HepG2 (cell line): ENCODE measurements around the gene PYCR2. TPM values are rescaled to one million over a fixed set of nuclear protein-coding genes. Genes with fewer than 3 reads are reported as not detected.

Experiments used
- ARID5B ChIP-seq: IDR thresholded peaks from 2 replicates; pipeline ENCODE4 v1.4.0; 2020; ENCODE audit warnings: mild to moderate bottlenecking, missing genetic modification reagents
- ATAD3A ChIP-seq: sonication (generic); formaldehyde crosslinking; IDR thresholded peaks from 2 replicates; pipeline ENCODE4 v1.4.0; 2020; ENCODE audit warnings: missing genetic modification reagents
- BCL3 ChIP-seq: sonication (generic); formaldehyde crosslinking; IDR thresholded peaks from 2 replicates; pipeline ENCODE4 v1.5.1; 2020; ENCODE audit warnings: mild to moderate bottlenecking, missing genetic modification reagents, moderate library complexity
- FOXO1 ChIP-seq: sonication (generic); formaldehyde crosslinking; IDR thresholded peaks from 2 replicates; pipeline ENCODE4 v1.4.0; 2020; ENCODE audit warnings: missing genetic modification reagents
- HOMEZ ChIP-seq: IDR thresholded peaks from 2 replicates; pipeline ENCODE4 v1.6.1; 2016; ENCODE audit warnings: low read depth
- IRF2 ChIP-seq: IDR thresholded peaks from 2 replicates; pipeline ENCODE4 v1.6.1; 2018; ENCODE audit warnings: missing genetic modification reagents, missing compliant biosample characterization
- NR2C2 ChIP-seq: sonication (generic); formaldehyde crosslinking; IDR thresholded peaks from 2 replicates; pipeline ENCODE4 v1.4.0; 2020; ENCODE audit warnings: missing genetic modification reagents, mild to moderate bottlenecking, moderate library complexity, borderline replicate concordance
- SNAPC5 ChIP-seq: sonication (generic); formaldehyde crosslinking; IDR thresholded peaks from 2 replicates; pipeline ENCODE4 v1.8.1; 2023; ENCODE audit warnings: mild to moderate bottlenecking, missing genetic modification reagents, borderline replicate concordance
- YEATS4 ChIP-seq: sonication (generic); formaldehyde crosslinking; IDR thresholded peaks from 2 replicates; pipeline ENCODE4 v1.4.0; 2020; ENCODE audit warnings: missing genetic modification reagents, borderline replicate concordance
- ZBTB44 ChIP-seq: sonication (generic); formaldehyde crosslinking; IDR thresholded peaks from 2 replicates; pipeline ENCODE4 v1.4.0; 2020; ENCODE audit warnings: missing genetic modification reagents
- ZNF232 ChIP-seq: sonication (generic); formaldehyde crosslinking; IDR thresholded peaks from 2 replicates; pipeline ENCODE4 v1.4.0; 2020; ENCODE audit warnings: missing genetic modification reagents, borderline replicate concordance
- ZNF30 ChIP-seq: sonication (generic); formaldehyde crosslinking; IDR thresholded peaks from 2 replicates; pipeline ENCODE4 v1.5.0; 2020; ENCODE audit warnings: mild to moderate bottlenecking, missing genetic modification reagents
- ZNF580 ChIP-seq: IDR thresholded peaks from 2 replicates; pipeline ENCODE4 v1.6.1; 2016; ENCODE audit warnings: low read depth, borderline replicate concordance
- ZNF614 ChIP-seq: IDR thresholded peaks from 2 replicates; pipeline ENCODE4 v1.6.1; 2018; ENCODE audit warnings: missing biosample characterization, missing genetic modification reagents, inconsistent platforms, borderline replicate concordance
- ZNF891 ChIP-seq: sonication (generic); formaldehyde crosslinking; IDR thresholded peaks from 2 replicates; pipeline ENCODE4 v1.5.0; 2020; ENCODE audit warnings: mild to moderate bottlenecking, missing genetic modification reagents
- polyA plus RNA-seq, 8 experiments: library from polyadenylated mRNA; depleted of rRNA in 3 of 8; stranded (reverse) in 7 of 8; unstranded in 1 of 8; fragments of >200 nt; fragmentation: Illumina TruSeq in 4 of 8; extraction: Trizol in 4 of 8; gene quantifications; 2 replicates each; pipeline versions ENCODE4 v1.2.1 to v1.2.3, GENCODE V29; 2011 to 2016; ENCODE audit warnings: low read depth in 4 of 8, missing spikeins in 1 of 8, mixed read lengths in 1 of 8; ENCODE audit not compliant: insufficient read depth in 1 of 8
- total RNA-seq, 5 experiments: library from RNA; depleted of rRNA; stranded (reverse); fragments of >200 nt; fragmentation: Illumina TruSeq; extraction: Trizol; gene quantifications; 2 replicates each; pipeline ENCODE4 v1.2.3, GENCODE V29; 2016; ENCODE audit warnings: low read depth in 1 of 5
- TF ChIP-seq, protein P1 (sequence below): sonication (generic); formaldehyde crosslinking; IDR thresholded peaks from 2 replicates; pipeline ENCODE4 v1.5.0; 2020; ENCODE audit warnings: missing genetic modification reagents
- TF ChIP-seq, protein P2 (sequence below): sonication (generic); formaldehyde crosslinking; IDR thresholded peaks from 2 replicates; pipeline ENCODE4 v1.4.0; 2020; ENCODE audit warnings: low read depth, mild to moderate bottlenecking, missing genetic modification reagents

Gene PYCR2
- total and polyA plus RNA-seq, 2 of the 13 experiments (the other 11 are each of a cell fraction or from before 2014, with no cell fraction given) = 47.2 to 47.8 TPM

DNA sequence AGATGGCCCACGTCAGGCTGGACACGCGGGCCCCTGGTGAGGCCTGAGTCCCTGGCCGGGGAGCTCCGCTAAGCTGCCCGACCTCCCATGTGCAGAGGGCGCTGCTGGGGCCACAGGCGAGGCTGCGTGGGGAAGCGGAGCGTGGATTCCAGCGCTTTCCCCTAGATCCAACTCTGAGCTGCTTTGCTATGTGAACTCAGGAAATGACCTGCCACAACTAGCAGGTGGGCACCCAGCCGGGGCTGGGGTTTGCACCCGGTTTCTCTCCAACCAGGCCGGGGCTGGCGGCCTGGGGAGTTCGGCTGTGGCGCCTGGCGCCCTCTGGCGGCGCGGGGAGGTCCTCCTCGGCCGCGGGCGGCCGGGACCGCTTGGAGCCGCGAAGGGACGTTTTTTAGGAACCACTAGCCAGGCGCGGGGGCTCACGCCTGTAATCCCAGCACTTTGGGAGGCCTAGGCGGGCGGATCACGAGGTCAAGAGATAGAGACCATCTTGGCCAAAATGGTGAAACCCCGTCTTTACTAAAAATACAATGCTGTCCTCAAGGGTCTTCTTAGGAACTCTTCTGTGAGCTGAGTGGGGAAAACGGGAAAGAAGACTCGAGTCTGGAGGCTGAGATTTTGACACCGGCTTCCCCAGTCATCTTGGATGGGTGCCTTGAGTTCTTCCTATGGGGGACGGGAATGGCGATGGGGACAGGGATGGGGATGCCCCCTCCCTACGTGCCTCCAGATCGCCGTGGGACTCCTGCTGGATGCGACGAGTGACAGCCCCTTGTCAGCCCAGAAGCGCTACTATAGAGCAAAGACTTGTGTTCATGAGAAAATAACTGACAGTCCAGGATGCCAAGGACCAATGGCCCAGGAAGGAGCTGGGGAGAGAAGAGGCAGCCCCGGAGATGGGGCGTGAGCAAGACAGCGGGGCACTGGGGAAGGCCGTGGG, 12.6 kb downstream of the PYCR2 start (continued):
- TF ChIP-seq ZBTB44 (CRISPR knock-in tag) (no peak), ZNF891 (CRISPR knock-in tag) (no peak), BCL3 (no peak), ZNF232 (CRISPR knock-in tag) (no peak; the same call in 1 of the 2 replicates), ARID5B (peak; percentile 41; the same call in 1 of the 2 replicates), NR2C2 (CRISPR knock-in tag) (no peak), ZNF614 (CRISPR knock-in tag) (peak; percentile 46; the same call in 1 of the 2 replicates), YEATS4 (CRISPR knock-in tag) (peak; percentile 21; the same call in 1 of the 2 replicates), FOXO1 (CRISPR knock-in tag) (no peak), SNAPC5 (CRISPR knock-in tag) (no peak), IRF2 (CRISPR knock-in tag) (no peak), ATAD3A (CRISPR knock-in tag) (no peak), ZNF580 (CRISPR knock-in tag) (no peak), HOMEZ (CRISPR knock-in tag) (no peak), ZNF30 (CRISPR knock-in tag) (no peak)
- TF ChIP-seq, protein P1, sequence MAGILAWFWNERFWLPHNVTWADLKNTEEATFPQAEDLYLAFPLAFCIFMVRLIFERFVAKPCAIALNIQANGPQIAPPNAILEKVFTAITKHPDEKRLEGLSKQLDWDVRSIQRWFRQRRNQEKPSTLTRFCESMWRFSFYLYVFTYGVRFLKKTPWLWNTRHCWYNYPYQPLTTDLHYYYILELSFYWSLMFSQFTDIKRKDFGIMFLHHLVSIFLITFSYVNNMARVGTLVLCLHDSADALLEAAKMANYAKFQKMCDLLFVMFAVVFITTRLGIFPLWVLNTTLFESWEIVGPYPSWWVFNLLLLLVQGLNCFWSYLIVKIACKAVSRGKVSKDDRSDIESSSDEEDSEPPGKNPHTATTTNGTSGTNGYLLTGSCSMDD (CRISPR knock-in tag) = no peak
- TF ChIP-seq, protein P2, sequence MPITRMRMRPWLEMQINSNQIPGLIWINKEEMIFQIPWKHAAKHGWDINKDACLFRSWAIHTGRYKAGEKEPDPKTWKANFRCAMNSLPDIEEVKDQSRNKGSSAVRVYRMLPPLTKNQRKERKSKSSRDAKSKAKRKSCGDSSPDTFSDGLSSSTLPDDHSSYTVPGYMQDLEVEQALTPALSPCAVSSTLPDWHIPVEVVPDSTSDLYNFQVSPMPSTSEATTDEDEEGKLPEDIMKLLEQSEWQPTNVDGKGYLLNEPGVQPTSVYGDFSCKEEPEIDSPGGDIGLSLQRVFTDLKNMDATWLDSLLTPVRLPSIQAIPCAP (CRISPR knock-in tag) = no peak
